HG03159 (cell line): ENCODE data around the gene PLCB2.

Source experiments
- ATAC-seq: cut with Tn5 transposase; IDR thresholded peaks from one replicate; pipeline ENCODE4 v1.9.1; 2021; ENCODE audit warnings: mild to moderate bottlenecking, moderate library complexity; ENCODE audit not compliant: unreplicated experiment

The PLCB2 gene

GRCh38 chr15:40307421-40308211, at the start of gene PLCB2:
Gene PLCB2, minus strand, starts transcription at chr15:40307935. Its CDS starts 263 bp downstream, at chr15:40307672.
- ATAC-seq: peak; percentile 67

GRCh38 chr15:40357246-40357645, 49.5 kb upstream of the PLCB2 start:
- ATAC-seq: no peak

- ATAC-seq: no peak
Observed at GRCh38 chr15:40355976-40356585, 48.3 kb upstream of the PLCB2 start.

- no peak for ATAC-seq
Observed at GRCh38 chr15:40354408-40355171, 46.9 kb upstream of the PLCB2 start.

GRCh38 chr15:40353697-40354096, 46.0 kb upstream of the PLCB2 start:
- ATAC-seq: no peak

GRCh38 chr15:40352281-40352901, 44.7 kb upstream of the PLCB2 start:
- no peak for ATAC-seq

- no peak for ATAC-seq
Observed at GRCh38 chr15:40349163-40349562, 41.4 kb upstream of the PLCB2 start.

- no peak for ATAC-seq
Observed at GRCh38 chr15:40348474-40348870, 40.7 kb upstream of the PLCB2 start.

GRCh38 chr15:40347559-40348473, 40.1 kb upstream of the PLCB2 start:
- ATAC-seq: no peak

GRCh38 chr15:40346579-40347558, 39.1 kb upstream of the PLCB2 start:
- no peak for ATAC-seq

- no peak for ATAC-seq
Observed at GRCh38 chr15:40345867-40346578, 38.3 kb upstream of the PLCB2 start.

GRCh38 chr15:40345225-40345866, 37.6 kb upstream of the PLCB2 start:
- no peak for ATAC-seq

GRCh38 chr15:40344631-40345120, 36.9 kb upstream of the PLCB2 start:
- no peak for ATAC-seq

- no peak for ATAC-seq
Observed at GRCh38 chr15:40344217-40344616, 36.5 kb upstream of the PLCB2 start.

- ATAC-seq: no peak
Observed at GRCh38 chr15:40343512-40343911, 35.8 kb upstream of the PLCB2 start.

- ATAC-seq: no peak
Observed at GRCh38 chr15:40342416-40343320, 34.9 kb upstream of the PLCB2 start.
